B cell (primary cell): ENCODE results near the gene GLIS1. TPM values are rescaled to one million over a fixed set of nuclear protein-coding genes. Genes with fewer than 3 reads are reported as not detected.

Experiments
- ATAC-seq: fragments of 200-7000 bp; cut with Tn5 transposase; one replicate; pipeline ENCODE4 v1.10.0; 2021; ENCODE audit warnings: low read depth, mild to moderate bottlenecking, moderate number of reproducible peaks, moderate library complexity
- CTCF ChIA-PET: fragments of 350-600 bp; sonication (Branson Sonifier 250); formaldehyde crosslinking; loops from one replicate; lab custom pipeline; 2021; ENCODE audit warnings: antibody characterized with exemption, inconsistent platforms; lab: Charles Lee
- POLR2A ChIA-PET: fragments of 350-600 bp; sonication (Branson Sonifier 250); formaldehyde crosslinking; loops from one replicate; lab custom pipeline; 2021; ENCODE audit warnings: antibody characterized with exemption; lab: Charles Lee
- DNase-seq: peaks from one replicate; pipeline ENCODE4 v3.0.0; 2013
- H2AFZ ChIP-seq: 2 replicates; pipeline ENCODE4 v1.6.1; 2012; ENCODE audit warnings: mild to moderate bottlenecking, low read depth, low read length; ENCODE audit not compliant: insufficient read depth, poor library complexity, severe bottlenecking
- H3K27ac ChIP-seq, 2 donors: 1 replicate in 1 of 2; 2 replicates in 1 of 2; pipeline ENCODE4 v1.5.1; 2012 to 2013; ENCODE audit warnings: low read length in 2 of 2, mild to moderate bottlenecking in 2 of 2, moderate library complexity in 1 of 2
- H3K27me3 ChIP-seq, 4 experiments: fragments of 200-600 bp in 1 of 4; sonication (generic) in 1 of 4; replicated peaks in 1 of 4; 1 replicate in 2 of 4; 2 replicates in 2 of 4; pipeline versions ENCODE4 v1.6.1 to v1.7.0; 2013 to 2016; ENCODE audit warnings: low read length in 3 of 4, mild to moderate bottlenecking in 2 of 4, mixed read lengths in 1 of 4, moderate library complexity in 1 of 4; ENCODE audit not compliant: insufficient read depth in 4 of 4, control insufficient read depth in 3 of 4; ENCODE audit errors: control extremely low read depth in 1 of 4
- H3K36me3 ChIP-seq, 2 experiments: replicated peaks in 1 of 2; 1 replicate in 1 of 2; 2 replicates in 1 of 2; pipeline versions ENCODE4 v1.6.1 to v1.7.1; 2013; ENCODE audit warnings: low read length in 1 of 2; ENCODE audit not compliant: insufficient read depth in 2 of 2, control insufficient read depth in 1 of 2; ENCODE audit errors: control extremely low read depth in 1 of 2, extremely low read depth in 1 of 2
- H3K4me1 ChIP-seq, 2 donors: fragments of 200-600 bp in 1 of 2; sonication (generic) in 1 of 2; 1 replicate in 1 of 2; 2 replicates in 1 of 2; pipeline versions ENCODE4 v1.5.1 to v1.6.1; 2013 to 2017; ENCODE audit warnings: low read length in 2 of 2; ENCODE audit not compliant: control insufficient read depth in 2 of 2, insufficient read depth in 2 of 2
- H3K4me2 ChIP-seq: replicated peaks from 2 replicates; pipeline ENCODE3; 2012; ENCODE audit warnings: mild to moderate bottlenecking, low read depth, low read length; ENCODE audit not compliant: poor library complexity, severe bottlenecking
- H3K4me3 ChIP-seq, 5 experiments: fragments of 200-600 bp in 1 of 5; sonication (generic) in 1 of 5; 1 replicate in 3 of 5; 2 replicates in 2 of 5; pipeline versions ENCODE4 v1.5.1 to v1.7.0; 2011 to 2016; ENCODE audit warnings: low read length in 4 of 5, mild to moderate bottlenecking in 4 of 5, low read depth in 2 of 5, control low read depth in 1 of 5, moderate library complexity in 1 of 5; ENCODE audit not compliant: insufficient read depth in 1 of 5; ENCODE audit errors: control extremely low read depth in 1 of 5, extremely low read depth in 1 of 5
- H3K79me2 ChIP-seq: fragments of 200-600 bp; sonication (generic); one replicate; pipeline ENCODE4 v1.6.0; 2016; ENCODE audit warnings: low read length; ENCODE audit not compliant: control insufficient read depth, insufficient read depth
- H3K9ac ChIP-seq: fragments of 200-600 bp; sonication (generic); 2 replicates; pipeline ENCODE4 v1.6.1; 2017; ENCODE audit warnings: mild to moderate bottlenecking, low read length, moderate library complexity
- H3K9me3 ChIP-seq, 3 donors: one replicate each; pipeline versions ENCODE4 v1.6.1 to v1.7.1; 2013; ENCODE audit warnings: low read length in 2 of 3; ENCODE audit not compliant: control insufficient read depth in 2 of 3, insufficient read depth in 1 of 3; ENCODE audit errors: control extremely low read depth in 1 of 3
- H4K20me1 ChIP-seq: 2 replicates; pipeline ENCODE4 v1.6.0; 2012; ENCODE audit warnings: mild to moderate bottlenecking, low read length; ENCODE audit not compliant: insufficient read depth, control insufficient read depth, poor library complexity, severe bottlenecking
- H3K27ac Mint-ChIP-seq: one replicate; pipeline ENCODE4 v1.8.0; 2021; ENCODE audit warnings: mixed read lengths
- H3K27me3 Mint-ChIP-seq: one replicate; pipeline ENCODE4 v1.8.0; 2021; ENCODE audit warnings: mixed read lengths
- H3K4me1 Mint-ChIP-seq: one replicate; pipeline ENCODE4 v1.8.0; 2021; ENCODE audit warnings: mixed read lengths
- H3K4me3 Mint-ChIP-seq: one replicate; pipeline ENCODE4 v1.8.0; 2021; ENCODE audit warnings: mixed read lengths
- H3K9me3 Mint-ChIP-seq: one replicate; pipeline ENCODE4 v1.8.0; 2022; ENCODE audit warnings: mixed read lengths; ENCODE audit not compliant: insufficient read depth
- EZH2 ChIP-seq: IDR thresholded peaks from 2 replicates; pipeline ENCODE4 v1.6.1; 2012; ENCODE audit warnings: borderline replicate concordance, low read depth, mild to moderate bottlenecking, moderate library complexity, low read length; ENCODE audit not compliant: insufficient read depth, poor library complexity, severe bottlenecking
- WGBS: methylation state at CpG from one replicate; pipeline ENCODE4 v1.1.5; 2013; ENCODE audit warnings: missing lambda C conversion rate; ENCODE audit not compliant: insufficient coverage; 5-methylcytosine and 5-hydroxymethylcytosine counted together
- intact Hi-C: fragments of 100-400 bp; cut with micrococcal nuclease; formaldehyde crosslinking; loops from one replicate; pipeline ENCODE4 v1.10.0; 2022
- polyA plus RNA-seq: library from polyadenylated mRNA; depleted of rRNA; stranded (reverse); fragments of >200 nt; gene quantifications from 2 replicates; pipeline ENCODE4 v1.2.3, GENCODE V29; 2012
- total RNA-seq, 2 donors: library from RNA; stranded (reverse); fragments of 120-200 nt in 1 of 2; gene quantifications; 1 replicate in 1 of 2; 2 replicates in 1 of 2; pipeline versions ENCODE4 v1.2.3 to v1.2.4, GENCODE V29; 2013 to 2022
- TF ChIP-seq, protein P1 (sequence below): fragments of 200-600 bp; IDR thresholded peaks from one replicate; pipeline ENCODE4 v1.8.0; 2022; ENCODE audit warnings: antibody characterized with exemption, mild to moderate bottlenecking

The GLIS1 gene
- total and polyA plus RNA-seq, 2 donors (not counting 1 experiment from before 2014, with no cell fraction given): not detected

DNA sequence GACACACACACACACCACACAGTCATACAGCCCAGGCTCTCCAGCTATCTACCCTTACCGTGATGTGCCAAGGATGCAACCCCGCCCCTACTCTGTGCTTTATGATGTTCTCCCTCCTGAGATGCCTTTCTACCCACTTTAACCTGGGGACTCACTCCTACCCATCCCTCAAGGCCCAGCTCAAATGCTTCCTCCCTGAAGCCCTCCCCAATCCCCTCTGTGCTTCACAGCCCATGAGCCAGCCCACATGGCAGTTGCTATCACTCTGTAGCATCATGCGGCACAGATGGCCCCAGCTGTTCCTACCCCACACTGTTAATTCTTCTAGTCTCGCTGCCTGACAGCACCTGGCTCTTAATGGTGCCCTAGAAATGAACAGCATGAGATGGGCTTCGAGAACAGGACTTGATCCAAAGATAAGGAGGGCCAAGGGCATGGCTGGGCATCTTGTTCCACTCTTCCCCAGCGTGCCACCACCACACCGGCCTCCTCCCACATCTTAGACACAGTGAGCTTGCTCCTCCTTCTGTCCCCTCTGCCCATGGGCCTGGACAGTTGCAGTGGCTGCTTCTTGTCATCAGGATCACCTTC is 109.8 kb downstream of the GLIS1 start:
- H3K9me3 ChIP-seq: peaks cover 0 to 3% (median 0%) of the 10 kb centered on the region in 3 donors
- no peaks in the 10 kb centered on the region for H3K4me1 ChIP-seq
- no peak overlapping the region for H3K4me2 ChIP-seq
- ChIA-PET POLR2A (no interaction called here), CTCF (no interaction called here)
- ATAC-seq (no peak), DNase-seq (no peak)
- no peak overlapping the region for H3K4me3 Mint-ChIP-seq
- no peaks in the 10 kb centered on the region for H3K4me1 Mint-ChIP-seq
- no peak overlapping the region for H3K9ac ChIP-seq
- no peaks in the 10 kb centered on the region for H3K27me3 ChIP-seq
- H3K27me3 Mint-ChIP-seq: peaks cover 4% of the 10 kb centered on the region
- no peaks in the 10 kb centered on the region for H3K9me3 Mint-ChIP-seq
- no peak overlapping the region for H3K4me3 ChIP-seq
- no peaks in the 10 kb centered on the region for H3K79me2 ChIP-seq
- TF ChIP-seq, protein P1, sequence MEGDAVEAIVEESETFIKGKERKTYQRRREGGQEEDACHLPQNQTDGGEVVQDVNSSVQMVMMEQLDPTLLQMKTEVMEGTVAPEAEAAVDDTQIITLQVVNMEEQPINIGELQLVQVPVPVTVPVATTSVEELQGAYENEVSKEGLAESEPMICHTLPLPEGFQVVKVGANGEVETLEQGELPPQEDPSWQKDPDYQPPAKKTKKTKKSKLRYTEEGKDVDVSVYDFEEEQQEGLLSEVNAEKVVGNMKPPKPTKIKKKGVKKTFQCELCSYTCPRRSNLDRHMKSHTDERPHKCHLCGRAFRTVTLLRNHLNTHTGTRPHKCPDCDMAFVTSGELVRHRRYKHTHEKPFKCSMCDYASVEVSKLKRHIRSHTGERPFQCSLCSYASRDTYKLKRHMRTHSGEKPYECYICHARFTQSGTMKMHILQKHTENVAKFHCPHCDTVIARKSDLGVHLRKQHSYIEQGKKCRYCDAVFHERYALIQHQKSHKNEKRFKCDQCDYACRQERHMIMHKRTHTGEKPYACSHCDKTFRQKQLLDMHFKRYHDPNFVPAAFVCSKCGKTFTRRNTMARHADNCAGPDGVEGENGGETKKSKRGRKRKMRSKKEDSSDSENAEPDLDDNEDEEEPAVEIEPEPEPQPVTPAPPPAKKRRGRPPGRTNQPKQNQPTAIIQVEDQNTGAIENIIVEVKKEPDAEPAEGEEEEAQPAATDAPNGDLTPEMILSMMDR: no peak
- TF ChIP-seq EZH2: no peak
- intact Hi-C loops: no loop called here
- no peak overlapping the region for H3K27ac Mint-ChIP-seq
- H3K27ac ChIP-seq: no peak overlapping the region
- H3K36me3 ChIP-seq: no peaks in the 10 kb centered on the region
- 89% methylated on average over 7 of the region's 7 CpGs for WGBS
- H2AFZ ChIP-seq: no peak overlapping the region
- no peaks in the 10 kb centered on the region for H4K20me1 ChIP-seq

DNA sequence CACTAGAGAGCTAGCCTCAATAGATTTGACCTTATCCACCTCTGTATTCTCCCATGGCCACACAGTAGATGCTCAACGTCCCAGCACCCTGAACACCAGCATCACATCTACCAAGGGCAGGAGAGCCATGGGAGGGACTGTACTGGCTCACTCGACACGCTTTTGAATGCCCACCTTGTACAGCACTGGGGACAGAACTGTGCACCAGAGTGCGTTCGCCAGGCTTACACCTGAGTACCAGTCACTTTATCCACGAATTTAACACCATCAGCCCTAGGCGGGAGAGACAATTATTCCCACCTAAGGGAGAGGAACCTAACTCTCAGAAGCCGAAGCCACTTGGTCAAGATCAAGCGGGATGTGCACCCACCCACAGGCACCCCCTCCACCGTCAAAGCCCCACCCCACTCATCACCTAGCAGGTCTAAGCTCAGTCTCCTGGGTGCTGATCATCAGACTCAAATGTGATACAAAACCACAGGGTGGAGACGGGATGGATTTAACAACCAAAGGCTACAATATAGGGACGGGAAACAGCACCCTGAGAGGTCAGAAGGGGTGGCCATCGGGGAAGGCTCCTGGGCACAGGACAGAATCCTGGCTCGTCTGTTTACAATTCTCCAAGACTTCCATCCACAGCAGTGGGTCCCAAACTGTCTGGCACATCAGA is 110.5 kb downstream of the GLIS1 start:
- Mint-ChIP-seq H3K27me3 (peaks cover 4% of the 10 kb centered on the region), H3K4me3 (no peak overlapping the region), H3K9me3 (no peaks in the 10 kb centered on the region), H3K4me1 (no peaks in the 10 kb centered on the region), H3K27ac (no peak overlapping the region)
- no peak for TF ChIP-seq EZH2
- TF ChIP-seq, protein P1: no peak
- 92% methylated on average over 14 of the region's 14 CpGs for WGBS
- ChIA-PET CTCF (no interaction called here), POLR2A (no interaction called here)
- DNase-seq (no peak), ATAC-seq (no peak)
- Histone ChIP-seq H3K9ac (no peak overlapping the region), H3K79me2 (no peaks in the 10 kb centered on the region), H2AFZ (no peak overlapping the region), H3K4me1 (no peaks in the 10 kb centered on the region), H3K4me3 (no peak overlapping the region), H3K36me3 (no peaks in the 10 kb centered on the region), H3K27ac (no peak overlapping the region), H4K20me1 (no peaks in the 10 kb centered on the region), H3K9me3 (peaks cover 0 to 3% (median 0%) of the 10 kb centered on the region in 3 donors), H3K27me3 (no peaks in the 10 kb centered on the region), H3K4me2 (no peak overlapping the region)
- intact Hi-C loops: no loop called here
